SU-DHL-6 (cell line): ENCODE data around the gene BMPR1B.

Source experiments
- EZH2phosphoT487 ChIP-seq: fragments of 200-600 bp; sonication (generic), shearing (Covaris generic); conservative IDR thresholded peaks from 2 replicates; pipeline ENCODE4 v1.6.1; 2018; ENCODE audit warnings: mild to moderate bottlenecking, antibody characterized with exemption, low read length, moderate library complexity, mixed read lengths
- TF ChIP-seq, protein P1 (sequence below): fragments of 200-600 bp; sonication (generic); IDR thresholded peaks from one replicate; pipeline ENCODE4 v1.5.1; 2017; ENCODE audit warnings: antibody characterized with exemption, mild to moderate bottlenecking, low read length, moderate library complexity; ENCODE audit not compliant: insufficient read depth, poor library complexity, severe bottlenecking

DNA sequence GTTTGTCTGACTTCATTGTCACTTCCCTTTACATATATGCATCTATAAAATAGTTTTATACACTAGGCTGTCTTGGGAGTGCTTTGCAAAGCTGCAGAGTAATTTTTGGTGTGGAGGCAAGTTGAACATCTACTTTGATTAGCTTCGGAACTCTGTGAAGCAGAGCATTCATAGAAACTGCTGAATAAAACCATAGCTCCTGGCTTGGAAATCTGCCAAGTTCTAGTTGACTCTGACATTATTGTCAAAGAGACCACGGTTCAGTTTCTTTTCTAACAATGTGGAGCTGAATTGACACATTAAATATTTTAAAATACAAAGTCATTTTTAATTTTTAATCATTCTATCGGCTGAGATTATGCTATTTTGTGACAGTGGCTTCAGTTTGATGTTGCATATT lies 335.0 kb downstream of the BMPR1B start:
- TF ChIP-seq, protein P1, sequence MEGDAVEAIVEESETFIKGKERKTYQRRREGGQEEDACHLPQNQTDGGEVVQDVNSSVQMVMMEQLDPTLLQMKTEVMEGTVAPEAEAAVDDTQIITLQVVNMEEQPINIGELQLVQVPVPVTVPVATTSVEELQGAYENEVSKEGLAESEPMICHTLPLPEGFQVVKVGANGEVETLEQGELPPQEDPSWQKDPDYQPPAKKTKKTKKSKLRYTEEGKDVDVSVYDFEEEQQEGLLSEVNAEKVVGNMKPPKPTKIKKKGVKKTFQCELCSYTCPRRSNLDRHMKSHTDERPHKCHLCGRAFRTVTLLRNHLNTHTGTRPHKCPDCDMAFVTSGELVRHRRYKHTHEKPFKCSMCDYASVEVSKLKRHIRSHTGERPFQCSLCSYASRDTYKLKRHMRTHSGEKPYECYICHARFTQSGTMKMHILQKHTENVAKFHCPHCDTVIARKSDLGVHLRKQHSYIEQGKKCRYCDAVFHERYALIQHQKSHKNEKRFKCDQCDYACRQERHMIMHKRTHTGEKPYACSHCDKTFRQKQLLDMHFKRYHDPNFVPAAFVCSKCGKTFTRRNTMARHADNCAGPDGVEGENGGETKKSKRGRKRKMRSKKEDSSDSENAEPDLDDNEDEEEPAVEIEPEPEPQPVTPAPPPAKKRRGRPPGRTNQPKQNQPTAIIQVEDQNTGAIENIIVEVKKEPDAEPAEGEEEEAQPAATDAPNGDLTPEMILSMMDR: no peak
- no peak for TF ChIP-seq EZH2phosphoT487
